Liver (tissue), 9 donors: ENCODE data around the gene PROB1. TPM values are rescaled to one million over a fixed set of nuclear protein-coding genes. Genes with fewer than 3 reads are reported as not detected.

Source experiments
- DNase-seq: peaks from one replicate; pipeline ENCODE4 v3.0.0-alpha.2; 2017; ENCODE audit warnings: low spot score
- H3K27ac ChIP-seq, 2 donors: one replicate each; pipeline ENCODE4 v1.7.0; 2013; ENCODE audit warnings: inconsistent platforms in 2 of 2, low read length in 2 of 2, control low read depth in 1 of 2, low read depth in 1 of 2, mild to moderate bottlenecking in 1 of 2
- H3K27me3 ChIP-seq, 4 donors: one replicate each; pipeline versions ENCODE4 v1.6.1 to v1.7.0; 2013; ENCODE audit warnings: low read length in 3 of 4, inconsistent platforms in 1 of 4, mild to moderate bottlenecking in 1 of 4, moderate library complexity in 1 of 4; ENCODE audit not compliant: control insufficient read depth in 4 of 4, insufficient read depth in 4 of 4
- H3K36me3 ChIP-seq, 4 donors: one replicate each; pipeline versions ENCODE4 v1.6.1 to v1.7.0; 2013; ENCODE audit warnings: low read length in 3 of 4, mild to moderate bottlenecking in 3 of 4, low read depth in 1 of 4, moderate library complexity in 1 of 4; ENCODE audit not compliant: control insufficient read depth in 4 of 4, insufficient read depth in 3 of 4
- H3K4me1 ChIP-seq, 4 donors: one replicate each; pipeline versions ENCODE4 v1.6.1 to v1.7.0; 2013; ENCODE audit warnings: low read length in 3 of 4, mild to moderate bottlenecking in 3 of 4, moderate library complexity in 1 of 4; ENCODE audit not compliant: control insufficient read depth in 4 of 4, insufficient read depth in 4 of 4
- H3K4me3 ChIP-seq, 3 donors: one replicate each; pipeline versions ENCODE4 v1.6.1 to v1.7.0; 2013; ENCODE audit warnings: low read length in 3 of 3, control low read depth in 1 of 3, low read depth in 1 of 3, mild to moderate bottlenecking in 1 of 3
- H3K9ac ChIP-seq, 2 donors: one replicate each; pipeline ENCODE4 v1.7.0; 2013; ENCODE audit warnings: low read length in 2 of 2, mild to moderate bottlenecking in 2 of 2, moderate library complexity in 2 of 2, control low read depth in 1 of 2, low read depth in 1 of 2
- H3K9me3 ChIP-seq, 4 donors: one replicate each; pipeline versions ENCODE4 v1.6.1 to v1.7.0; 2013; ENCODE audit warnings: low read length in 3 of 4; ENCODE audit not compliant: control insufficient read depth in 4 of 4
- ATF3 ChIP-seq: IDR thresholded peaks from 2 replicates; pipeline ENCODE4 v1.6.1; 2016; ENCODE audit warnings: antibody characterized with exemption
- CTCF ChIP-seq: fragments of 150-350 bp; IDR thresholded peaks from 2 replicates; pipeline ENCODE4 v1.5.1; 2017; ENCODE audit warnings: improper control_type of control experiment, low read depth, low read length; ENCODE audit not compliant: missing input control
- EGR1 ChIP-seq, 2 donors: IDR thresholded peaks; 2 replicates each; pipeline ENCODE4 v1.6.1; 2016 to 2018; ENCODE audit warnings: antibody characterized with exemption in 2 of 2, low read depth in 2 of 2
- FOXA2 ChIP-seq: IDR thresholded peaks from 2 replicates; pipeline ENCODE4 v1.6.1; 2016; ENCODE audit warnings: antibody characterized with exemption
- GABPA ChIP-seq, 2 donors: IDR thresholded peaks in 1 of 2; conservative IDR thresholded peaks in 1 of 2; 2 replicates each; pipeline ENCODE4 v1.6.1; 2016; ENCODE audit warnings: antibody characterized with exemption in 2 of 2, mild to moderate bottlenecking in 1 of 2, moderate library complexity in 1 of 2
- HNF4A ChIP-seq, 2 donors: conservative IDR thresholded peaks; 2 replicates each; pipeline ENCODE4 v1.6.1; 2016; ENCODE audit warnings: antibody characterized with exemption in 2 of 2, mild to moderate bottlenecking in 2 of 2
- HNF4G ChIP-seq: IDR thresholded peaks from 2 replicates; pipeline ENCODE4 v1.6.1; 2016; ENCODE audit warnings: antibody characterized with exemption
- NR2F2 ChIP-seq: IDR thresholded peaks from 2 replicates; pipeline ENCODE4 v1.6.1; 2016; ENCODE audit warnings: antibody characterized with exemption
- RAD21 ChIP-seq, 2 donors: IDR thresholded peaks; 2 replicates each; pipeline ENCODE4 v1.6.1; 2016; ENCODE audit warnings: antibody characterized with exemption in 2 of 2, mild to moderate bottlenecking in 2 of 2
- REST ChIP-seq: IDR thresholded peaks from 2 replicates; pipeline ENCODE4 v1.6.1; 2016; ENCODE audit warnings: antibody characterized with exemption, mild to moderate bottlenecking
- RXRA ChIP-seq, 2 donors: IDR thresholded peaks; 2 replicates each; pipeline ENCODE4 v1.6.1; 2017 to 2018; ENCODE audit warnings: antibody characterized with exemption in 2 of 2, mild to moderate bottlenecking in 1 of 2
- SP1 ChIP-seq: IDR thresholded peaks from 2 replicates; pipeline ENCODE4 v1.6.1; 2018; ENCODE audit warnings: antibody characterized with exemption, mild to moderate bottlenecking
- TAF1 ChIP-seq: conservative IDR thresholded peaks from 2 replicates; pipeline ENCODE4 v1.6.1; 2016; ENCODE audit warnings: antibody characterized with exemption, mild to moderate bottlenecking
- YY1 ChIP-seq: IDR thresholded peaks from 2 replicates; pipeline ENCODE4 v1.6.1; 2016; ENCODE audit warnings: antibody characterized with exemption, mild to moderate bottlenecking
- ZBTB33 ChIP-seq: IDR thresholded peaks from 2 replicates; pipeline ENCODE4 v1.6.1; 2016; ENCODE audit warnings: antibody characterized with exemption
- WGBS: extraction: QIAGEN DNeasy Blood & Tissue Kit; methylation state at CpG from one replicate; pipeline ENCODE4 v1.1.7; 2013; 5-methylcytosine and 5-hydroxymethylcytosine counted together
- polyA plus RNA-seq, 2 donors: library from polyadenylated mRNA; stranded (reverse) in 1 of 2; unstranded in 1 of 2; fragments of 200-250 nt in 1 of 2; fragments of >200 nt in 1 of 2; fragmentation: Nextera tagmentation in 1 of 2; extraction: Ambion mirVana in 1 of 2; gene quantifications; one replicate each; pipeline versions ENCODE4 v1.2.1 to v1.2.3, GENCODE V29; 2013 to 2015
- total RNA-seq, 2 donors: library from RNA; depleted of rRNA; stranded (reverse); fragments of >200 nt; gene quantifications; one replicate each; pipeline ENCODE4 v1.2.3, GENCODE V29; 2014
- TF ChIP-seq, protein P1 (sequence below): IDR thresholded peaks from 2 replicates; pipeline ENCODE4 v1.6.1; 2016; ENCODE audit warnings: antibody characterized with exemption
- donor health status: healthy.
- donor health status: healthy.
- donor health status: healthy.
- donor health status: healthy.
- donor health status: healthy.

Gene PROB1
- total and polyA plus RNA-seq, 4 donors: 0.04 to 0.67 (median 0.34) TPM

DNA sequence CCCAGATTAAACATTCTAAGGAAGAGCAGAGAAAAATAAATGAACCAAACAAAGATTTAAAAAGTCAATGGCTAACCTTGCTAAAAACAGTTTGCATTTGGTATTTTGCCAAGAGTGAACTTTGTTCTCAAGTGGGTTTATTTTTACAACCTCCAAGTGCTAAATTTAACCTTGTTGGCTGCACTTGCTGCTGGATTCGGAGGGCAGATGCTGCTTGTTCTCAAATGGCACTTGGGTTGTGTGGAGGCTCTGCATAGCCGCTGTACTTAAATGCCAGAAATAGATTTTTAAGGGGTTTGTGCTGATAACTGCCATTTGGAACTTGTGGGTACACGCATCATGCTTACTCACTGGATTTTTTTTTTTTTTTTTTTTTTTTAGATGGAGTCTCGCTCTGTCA is 22.3 kb upstream of the PROB1 start:
- peak; percentile 51 for TF ChIP-seq NR2F2
- TF ChIP-seq RXRA (IDR thresholded peaks at IDR 0.05): no peak
- H3K4me1 ChIP-seq: peaks cover 0 to 3% (median 0%) of the 10 kb centered on the region in 4 donors
- no peaks in the 10 kb centered on the region for H3K9me3 ChIP-seq
- WGBS: 62% methylated on average over 4 of the region's 4 CpGs
- DNase-seq: no peak
- no peaks in the 10 kb centered on the region for H3K27me3 ChIP-seq
- no peak overlapping the region for H3K9ac ChIP-seq
- H3K4me3 ChIP-seq: no peak overlapping the region
- no peaks in the 10 kb centered on the region for H3K36me3 ChIP-seq
- H3K27ac ChIP-seq: no peak overlapping the region

DNA sequence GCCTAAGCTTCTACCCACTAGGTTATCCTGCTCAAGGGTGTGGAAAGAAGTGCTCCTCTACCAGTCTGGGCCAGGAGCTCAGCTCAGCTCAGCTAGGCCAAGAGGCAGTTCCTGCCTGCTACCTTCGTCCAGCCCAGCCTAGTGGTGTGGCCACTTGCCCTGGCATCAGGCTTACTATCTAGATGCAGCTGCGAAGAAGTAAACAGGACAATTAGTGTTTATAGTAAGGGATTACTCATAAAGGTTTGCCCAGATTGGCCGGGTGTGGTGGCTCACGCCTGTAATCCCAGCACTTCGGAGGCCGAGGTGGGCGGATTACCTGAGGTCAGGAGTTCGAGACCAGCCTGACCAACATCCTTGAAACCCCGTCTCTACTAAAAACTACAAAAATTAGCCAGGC is 21.7 kb upstream of the PROB1 start:
- H3K9me3 ChIP-seq: no peaks in the 10 kb centered on the region
- no peaks in the 10 kb centered on the region for H3K27me3 ChIP-seq
- no peak overlapping the region for H3K4me3 ChIP-seq
- 84% methylated on average over 9 of the region's 9 CpGs for WGBS
- no peak for DNase-seq
- peaks cover 0 to 3% (median 0%) of the 10 kb centered on the region in 4 donors for H3K4me1 ChIP-seq
- H3K9ac ChIP-seq: no peak overlapping the region
- no peaks in the 10 kb centered on the region for H3K36me3 ChIP-seq
- no peak overlapping the region for H3K27ac ChIP-seq
- no peak for TF ChIP-seq GABPA (IDR thresholded peaks at IDR 0.05 in 1 of 2, conservative IDR thresholded peaks at IDR 0.05 in 1 of 2)
- TF ChIP-seq ZBTB33: no peak
- TF ChIP-seq ATF3: no peak
- no peak for TF ChIP-seq TAF1
- no peak for TF ChIP-seq RXRA (IDR thresholded peaks at IDR 0.05)
- TF ChIP-seq HNF4A (conservative IDR thresholded peaks at IDR 0.05): no peak
- no peak for TF ChIP-seq SP1
- TF ChIP-seq FOXA2: no peak
- no peak for TF ChIP-seq NR2F2
- TF ChIP-seq YY1: no peak
- no peak for TF ChIP-seq EGR1 (IDR thresholded peaks at IDR 0.05; ENCODE audit: low read depth in 2 of 2)
- TF ChIP-seq, protein P1, sequence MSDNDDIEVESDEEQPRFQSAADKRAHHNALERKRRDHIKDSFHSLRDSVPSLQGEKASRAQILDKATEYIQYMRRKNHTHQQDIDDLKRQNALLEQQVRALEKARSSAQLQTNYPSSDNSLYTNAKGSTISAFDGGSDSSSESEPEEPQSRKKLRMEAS: no peak
- no peak for TF ChIP-seq RAD21 (IDR thresholded peaks at IDR 0.05)
- TF ChIP-seq HNF4G: no peak
- TF ChIP-seq CTCF: no peak
- no peak for TF ChIP-seq REST
